GM04504 (cell line): ENCODE results near the gene CAMK2G.
"Not testable (repeated sequence)": the region's sequence is repeated elsewhere in the genome, so short reads cannot be mapped to it uniquely, and the experiment has no call there.

Experiments
- DNase-seq: peaks from one replicate; pipeline ENCODE4 v3.0.0-alpha.2; 2012; ENCODE audit warnings: low read depth

Gene CAMK2G

GRCh38 chr10:73839276-73839966 is 34.9 kb downstream of the CAMK2G start:
- no peak for DNase-seq

GRCh38 chr10:73838827-73839226 is 35.5 kb downstream of the CAMK2G start:
- DNase-seq, result no peak

GRCh38 chr10:73838008-73838567 is 36.3 kb downstream of the CAMK2G start:
- no peak for DNase-seq

GRCh38 chr10:73837072-73837471 is 37.3 kb downstream of the CAMK2G start:
- DNase-seq, result no peak

GRCh38 chr10:73836427-73836980 is 37.9 kb downstream of the CAMK2G start:
- DNase-seq, result no peak

GRCh38 chr10:73829090-73829489 is 45.3 kb downstream of the CAMK2G start:
- DNase-seq, result not testable (repeated sequence)

GRCh38 chr10:73828161-73828560 is 46.2 kb downstream of the CAMK2G start:
- no peak for DNase-seq

GRCh38 chr10:73827346-73828089 is 46.8 kb downstream of the CAMK2G start:
- DNase-seq, result no peak

- DNase-seq, result no peak
Observed at GRCh38 chr10:73824146-73824725, 50.1 kb downstream of the CAMK2G start.

GRCh38 chr10:73823391-73823790 is 51.0 kb downstream of the CAMK2G start:
- DNase-seq, result no peak

- DNase-seq, result no peak
Observed at GRCh38 chr10:73819513-73820093, 54.8 kb downstream of the CAMK2G start.

- DNase-seq, result no peak
Observed at GRCh38 chr10:73819081-73819480, 55.3 kb downstream of the CAMK2G start.

- no peak for DNase-seq
Observed at GRCh38 chr10:73818402-73818801, 56.0 kb downstream of the CAMK2G start.

- DNase-seq, result no peak
Observed at GRCh38 chr10:73817826-73818225, 56.5 kb downstream of the CAMK2G start.

- no peak for DNase-seq
Observed at GRCh38 chr10:73816917-73817729, 57.2 kb downstream of the CAMK2G start.

GRCh38 chr10:73815719-73816030 is 58.7 kb downstream of the CAMK2G start:
- no peak for DNase-seq

GRCh38 chr10:73814896-73815718 is 59.2 kb downstream of the CAMK2G start:
- no peak for DNase-seq

- no peak for DNase-seq
Observed at GRCh38 chr10:73814276-73814895, 60.0 kb downstream of the CAMK2G start.

- DNase-seq, result no peak
Observed at GRCh38 chr10:73813333-73813732, 61.0 kb downstream of the CAMK2G start.

GRCh38 chr10:73812657-73813056 is 61.7 kb downstream of the CAMK2G start:
- no peak for DNase-seq
